CD4-positive, alpha-beta T cell treated with Interleukin-10 for 1 hour (primary cell): Measurements from ENCODE around the gene CRYBB3.
"Not testable (repeated sequence)": the region's sequence is repeated elsewhere in the genome, so short reads cannot be mapped to it uniquely, and the experiment has no call there.

ENCODE experiments used
- DNase-seq: peaks from one replicate; pipeline ENCODE4 v3.0.0-alpha.2; 2020

CRYBB3 gene

GRCh38 chr22:25176175-25176574 lies 23.5 kb upstream of the CRYBB3 start:
- no peak for DNase-seq

- DNase-seq: no peak
These were observed 22.9 kb upstream of the CRYBB3 start for GRCh38 chr22:25176799-25177198.

- DNase-seq: no peak
These were observed 22.4 kb upstream of the CRYBB3 start for GRCh38 chr22:25177226-25177625.

GRCh38 chr22:25177895-25178294 lies 21.8 kb upstream of the CRYBB3 start:
- no peak for DNase-seq

- not testable (repeated sequence) for DNase-seq
These were observed 21.3 kb upstream of the CRYBB3 start for GRCh38 chr22:25178348-25178747.

- not testable (repeated sequence) for DNase-seq
These were observed 20.6 kb upstream of the CRYBB3 start for GRCh38 chr22:25178869-25179631.

GRCh38 chr22:25182131-25183110 lies 17.2 kb upstream of the CRYBB3 start:
- no peak for DNase-seq

GRCh38 chr22:25183949-25184619 lies 15.6 kb upstream of the CRYBB3 start:
- no peak for DNase-seq

GRCh38 chr22:25186140-25186539 lies 13.5 kb upstream of the CRYBB3 start:
- DNase-seq: no peak

GRCh38 chr22:25187469-25187868 lies 12.2 kb upstream of the CRYBB3 start:
- DNase-seq: no peak

GRCh38 chr22:25192406-25192805 lies 7.3 kb upstream of the CRYBB3 start:
- DNase-seq: no peak

- DNase-seq: no peak
These were observed 6.5 kb upstream of the CRYBB3 start for GRCh38 chr22:25193130-25193529.

- DNase-seq: no peak
These were observed 6.1 kb upstream of the CRYBB3 start for GRCh38 chr22:25193548-25193947.

- DNase-seq: no peak
These were observed 3.3 kb upstream of the CRYBB3 start for GRCh38 chr22:25196326-25196725.

- DNase-seq: no peak
These were observed 2.3 kb upstream of the CRYBB3 start for GRCh38 chr22:25197340-25197739.

- DNase-seq: no peak
These were observed 1.3 kb downstream of the CRYBB3 start for GRCh38 chr22:25200967-25201366.

- DNase-seq: no peak
These were observed 2.1 kb downstream of the CRYBB3 start for GRCh38 chr22:25201557-25202273.

GRCh38 chr22:25202290-25202921 lies 2.7 kb downstream of the CRYBB3 start:
- peak; percentile 54 for DNase-seq

GRCh38 chr22:25203082-25203481 lies 3.4 kb downstream of the CRYBB3 start:
- no peak for DNase-seq

GRCh38 chr22:25204547-25204946 lies 4.9 kb downstream of the CRYBB3 start:
- DNase-seq: not testable (repeated sequence)

- no peak for DNase-seq
These were observed 6.2 kb downstream of the CRYBB3 start for GRCh38 chr22:25205847-25206246.

GRCh38 chr22:25206998-25207397 lies 7.3 kb downstream of the CRYBB3 start:
- DNase-seq: no peak
